KOPT-K1 (cell line): ENCODE results near the gene RAB20.
"Not testable (repeated sequence)": the region's sequence is repeated elsewhere in the genome, so short reads cannot be mapped to it uniquely, and the experiment has no call there.

Experiments
- H3K27ac ChIP-seq: fragments of 200-600 bp; sonication (generic); 2 replicates; pipeline ENCODE4 v1.5.1; 2016; ENCODE audit warnings: antibody characterized with exemption, mild to moderate bottlenecking, low read depth, low read length; ENCODE audit not compliant: poor library complexity, severe bottlenecking
- H3K36me3 ChIP-seq: fragments of 200-600 bp; sonication (generic); 2 replicates; pipeline ENCODE4 v1.5.1; 2017; ENCODE audit warnings: antibody characterized with exemption, mild to moderate bottlenecking, low read length, moderate library complexity; ENCODE audit not compliant: insufficient read depth
- H3K9me3 ChIP-seq: fragments of 200-600 bp; sonication (generic); 2 replicates; pipeline ENCODE4 v1.5.1; 2017; ENCODE audit warnings: antibody characterized with exemption, low read length, mild to moderate bottlenecking; ENCODE audit not compliant: insufficient read depth, poor library complexity, severe bottlenecking

Gene RAB20

DNA sequence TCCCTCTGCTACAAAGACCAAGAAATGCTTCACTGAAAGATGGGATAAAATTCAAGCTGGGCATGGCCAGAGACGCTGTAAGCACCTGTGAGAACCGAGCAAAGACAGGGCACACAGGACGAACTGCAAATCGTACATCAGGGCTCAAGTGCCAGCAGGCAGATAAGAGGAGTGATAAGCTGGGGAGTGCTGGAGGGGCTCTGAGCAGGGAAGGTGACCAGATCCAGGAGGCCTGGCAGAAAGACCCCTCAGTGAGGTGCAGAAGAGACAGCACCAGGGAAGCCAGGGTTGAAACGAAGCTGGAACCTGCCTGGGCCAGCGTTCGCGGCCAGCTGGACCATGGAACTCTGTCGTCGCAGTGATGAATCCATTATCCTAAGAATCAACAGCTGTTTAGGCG lies 10.2 kb downstream of the RAB20 start:
- Histone ChIP-seq H3K27ac (no peak overlapping the region), H3K36me3 (no peaks in the 10 kb centered on the region), H3K9me3 (no peaks in the 10 kb centered on the region)

DNA sequence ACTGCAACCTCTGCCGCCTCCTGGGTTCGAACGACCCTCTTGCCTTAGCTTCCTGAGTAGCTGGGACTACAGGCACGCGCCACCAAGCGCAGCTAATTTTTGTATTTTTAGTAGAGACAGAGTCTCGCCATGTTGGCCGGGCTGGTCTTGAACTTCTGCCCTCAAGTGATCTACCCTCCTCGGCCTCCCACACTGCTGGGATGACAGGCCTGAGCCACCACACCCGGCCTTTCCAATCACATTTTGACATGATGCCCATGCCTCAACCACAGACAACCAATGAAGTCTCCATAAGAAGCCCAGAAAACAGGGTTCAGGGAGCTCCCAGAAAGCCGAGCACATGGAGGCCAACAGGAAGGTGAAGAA lies 11.7 kb downstream of the RAB20 start:
- peaks cover 3% of the 10 kb centered on the region for H3K9me3 ChIP-seq
- H3K36me3 ChIP-seq: no peaks in the 10 kb centered on the region
- no peak overlapping the region for H3K27ac ChIP-seq

DNA sequence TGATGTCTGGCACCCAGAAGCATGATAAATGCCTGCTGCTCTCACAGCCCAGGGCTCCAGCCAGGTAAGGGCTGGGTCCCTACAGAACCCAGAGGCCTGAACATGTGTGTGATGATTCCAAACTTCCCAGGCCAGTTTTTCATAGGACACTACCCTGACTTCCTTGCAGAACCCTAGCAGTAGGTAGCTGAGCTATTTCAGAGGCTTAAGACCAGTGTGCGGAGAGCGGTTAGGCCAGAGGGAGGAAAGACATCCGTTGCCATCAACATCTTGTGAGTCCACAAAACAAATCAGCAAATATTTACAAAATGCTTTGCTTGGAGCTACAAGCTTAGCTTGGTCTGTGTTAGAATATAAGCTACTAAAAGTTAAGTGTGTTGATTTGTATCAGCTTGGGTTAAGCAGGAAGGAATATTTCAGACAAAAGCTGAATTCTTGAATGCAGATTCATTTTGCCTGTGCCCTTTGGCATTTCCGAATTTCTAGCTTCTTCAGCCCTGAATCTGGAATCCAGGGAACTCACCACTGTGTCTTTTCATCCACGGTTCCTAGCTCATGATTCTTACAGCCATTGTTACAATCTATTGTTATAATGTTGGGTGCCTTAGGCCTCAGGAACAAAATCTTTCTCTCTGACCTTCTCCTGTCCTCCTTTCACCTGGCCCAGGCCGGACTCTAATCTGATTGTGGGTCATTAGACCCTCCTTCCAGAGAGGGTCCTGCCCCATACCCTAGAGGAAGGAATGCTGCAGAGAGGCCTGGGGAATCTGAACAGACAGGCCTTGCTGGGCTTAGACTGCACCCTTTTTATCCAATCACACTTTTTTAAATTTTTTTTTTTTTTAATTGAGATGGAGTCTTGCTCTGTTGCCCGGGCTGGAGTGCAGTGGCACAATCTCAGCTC lies 12.4 kb downstream of the RAB20 start:
- Histone ChIP-seq H3K36me3 (no peaks in the 10 kb centered on the region), H3K27ac (no peak overlapping the region), H3K9me3 (peaks cover 10% of the 10 kb centered on the region)

DNA sequence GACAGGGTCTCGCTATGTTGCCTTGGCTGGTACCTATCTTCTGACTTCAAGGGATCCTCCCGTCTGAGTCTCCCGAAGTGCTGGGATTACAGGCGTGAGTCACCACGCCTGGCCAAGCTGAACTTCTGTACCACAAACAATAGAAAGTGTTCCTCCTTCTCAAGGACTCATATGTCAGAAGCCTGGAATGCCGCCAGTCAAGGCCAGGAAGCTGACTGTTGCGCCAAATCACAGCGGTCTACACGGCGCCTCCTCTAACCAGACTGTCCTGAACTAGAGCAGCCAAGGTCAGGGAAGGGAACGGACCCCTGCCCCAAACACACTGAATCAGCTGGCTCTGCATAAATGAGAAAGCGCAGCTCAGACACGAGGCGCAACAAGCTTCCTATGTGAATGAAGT lies 14.6 kb downstream of the RAB20 start:
- no peaks in the 10 kb centered on the region for H3K36me3 ChIP-seq
- peaks cover 13% of the 10 kb centered on the region for H3K9me3 ChIP-seq
- H3K27ac ChIP-seq: no peak overlapping the region

DNA sequence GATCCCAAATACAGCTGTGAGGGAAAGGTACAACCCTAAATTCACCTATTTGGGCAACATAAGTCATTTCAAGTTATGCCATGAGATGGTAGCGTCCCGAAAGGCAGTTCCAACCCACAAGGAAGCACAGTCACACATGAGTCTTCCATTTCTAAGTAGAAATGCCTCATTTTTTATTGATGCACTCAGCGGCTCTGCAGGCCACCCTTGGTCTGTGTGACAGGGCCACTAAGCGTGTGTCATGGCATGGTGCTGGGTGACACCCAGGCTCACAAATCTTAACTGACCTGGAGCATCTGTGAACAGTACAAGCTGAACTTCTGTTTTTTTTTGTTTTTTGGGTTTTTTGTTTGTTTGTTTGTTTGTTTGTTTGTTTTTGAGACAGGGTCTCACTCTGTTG lies 15.1 kb downstream of the RAB20 start:
- Histone ChIP-seq H3K27ac (no peak overlapping the region), H3K36me3 (no peaks in the 10 kb centered on the region), H3K9me3 (peaks cover 13% of the 10 kb centered on the region)

DNA sequence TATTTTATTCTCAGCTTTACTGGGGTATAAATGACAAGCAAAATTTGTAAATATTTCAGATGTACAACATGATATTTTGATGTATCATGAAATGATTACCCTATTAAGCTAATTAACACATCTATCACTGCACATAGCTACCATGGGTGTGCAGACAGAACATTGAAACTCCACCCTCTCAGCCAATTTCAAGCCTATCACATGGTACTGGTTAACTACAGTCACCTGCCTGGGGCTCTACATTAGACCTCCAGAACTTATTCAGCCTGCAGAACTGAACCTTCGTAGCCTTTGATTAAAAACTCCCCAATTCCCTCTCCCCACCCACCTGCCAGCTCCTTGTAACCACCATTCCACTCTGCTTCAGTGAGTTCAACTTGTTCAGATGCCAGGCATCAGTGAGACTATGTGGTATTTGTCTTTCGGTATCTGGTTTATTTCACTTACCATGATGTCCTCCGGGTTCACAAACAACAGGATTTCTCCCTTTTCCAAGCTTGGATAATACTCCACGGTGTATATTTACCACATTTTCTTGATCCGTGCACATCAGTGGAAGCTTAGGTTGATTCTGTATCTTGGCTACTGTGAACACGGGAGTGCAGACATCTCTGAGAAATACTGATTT lies 19.2 kb downstream of the RAB20 start:
- peaks cover 13% of the 10 kb centered on the region for H3K9me3 ChIP-seq
- no peaks in the 10 kb centered on the region for H3K36me3 ChIP-seq

DNA sequence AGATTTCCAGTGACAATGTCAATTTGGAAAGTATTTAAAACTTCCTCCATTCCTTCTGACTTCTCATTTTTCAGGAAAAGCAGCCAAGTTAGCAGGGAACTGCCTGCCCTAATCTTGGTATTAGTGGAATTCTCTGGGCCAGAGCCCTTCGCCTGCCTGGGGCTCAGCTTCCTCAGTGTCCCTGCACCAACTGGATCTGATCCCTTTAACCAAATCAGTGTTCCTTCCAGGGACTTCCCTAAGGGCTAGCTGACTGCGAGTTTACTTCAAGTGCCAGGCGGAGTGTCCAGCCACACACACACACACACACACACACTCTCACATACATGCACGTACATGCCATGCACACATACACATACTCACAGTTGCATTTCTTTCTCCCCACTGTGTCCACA lies 20.0 kb downstream of the RAB20 start:
- no peaks in the 10 kb centered on the region for H3K36me3 ChIP-seq
- peaks cover 13% of the 10 kb centered on the region for H3K9me3 ChIP-seq
- no peak overlapping the region for H3K27ac ChIP-seq

More for the DNA sequence above, 19.2 kb downstream of the RAB20 start:
- no peak overlapping the region for H3K27ac ChIP-seq

DNA sequence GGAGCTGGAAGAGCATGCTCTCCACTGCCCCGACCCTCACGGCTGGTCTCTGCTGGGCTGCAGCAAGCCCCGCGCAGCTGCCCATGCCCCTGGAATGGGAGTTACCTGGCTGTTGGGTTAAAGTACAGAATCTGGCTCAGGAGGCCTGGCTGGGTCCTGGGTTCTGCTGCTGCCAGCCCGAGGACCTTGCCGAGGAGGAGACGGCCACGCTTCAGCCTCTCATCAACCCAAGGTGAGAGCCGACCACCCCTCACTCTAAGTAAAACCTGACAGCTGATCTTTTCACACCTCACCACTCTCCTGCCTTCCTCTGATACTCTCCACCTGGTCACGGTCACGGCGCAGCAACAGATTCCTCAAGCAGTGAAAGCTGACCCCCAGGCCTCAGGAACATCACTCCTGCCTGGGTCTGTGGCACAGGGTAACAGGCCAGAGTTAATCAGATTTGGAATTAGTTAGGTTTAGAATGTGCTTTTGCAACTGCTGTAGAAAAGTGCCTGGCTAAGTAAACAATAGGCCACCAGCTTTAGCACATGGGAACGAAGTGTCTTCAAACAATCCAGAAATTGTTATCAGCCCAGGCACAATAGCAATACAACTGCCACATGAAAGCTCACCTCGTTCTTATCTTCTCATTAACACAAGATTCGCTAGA lies 20.5 kb downstream of the RAB20 start:
- Histone ChIP-seq H3K9me3 (peaks cover 13% of the 10 kb centered on the region), H3K27ac (no peak overlapping the region), H3K36me3 (no peaks in the 10 kb centered on the region)

DNA sequence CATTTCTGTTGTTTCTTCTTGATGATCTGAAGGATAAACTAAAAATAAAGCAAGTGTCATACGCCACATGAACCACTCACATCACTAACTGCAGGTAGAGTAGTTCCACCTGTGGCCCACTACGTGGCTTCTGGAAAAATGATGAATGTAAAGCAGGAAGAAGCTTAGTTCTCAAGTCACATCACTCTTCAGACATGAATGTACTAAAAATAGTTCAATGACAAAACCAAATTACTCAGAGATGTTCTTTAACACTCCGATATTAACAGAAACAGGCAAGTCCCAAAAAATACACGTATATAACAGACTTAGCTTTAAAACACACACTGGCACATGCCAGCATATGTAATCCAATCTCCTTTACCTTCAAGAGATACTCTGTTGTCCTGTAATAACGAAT lies 21.6 kb downstream of the RAB20 start:
- Histone ChIP-seq H3K9me3 (peaks cover 11% of the 10 kb centered on the region), H3K36me3 (no peaks in the 10 kb centered on the region), H3K27ac (no peak overlapping the region)

DNA sequence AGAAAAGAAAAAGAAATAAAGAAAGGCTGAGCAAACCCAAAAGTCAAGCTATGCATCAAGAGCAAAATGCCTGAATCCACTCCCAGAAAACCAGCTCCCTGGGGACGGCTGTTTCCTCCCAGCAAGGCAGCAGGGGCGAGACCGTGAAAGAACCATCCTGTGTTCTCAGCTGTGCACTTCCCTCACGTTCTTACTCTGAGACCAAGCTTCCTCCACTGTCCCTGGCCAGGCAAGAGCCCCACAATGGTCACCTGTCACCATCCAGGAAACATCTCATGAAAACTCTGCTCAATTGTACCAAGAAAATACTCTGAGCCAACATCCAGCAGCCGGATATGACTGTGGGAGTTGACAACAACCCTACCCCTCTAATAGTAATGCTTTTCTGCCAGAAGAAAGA lies 22.9 kb downstream of the RAB20 start:
- Histone ChIP-seq H3K36me3 (no peaks in the 10 kb centered on the region), H3K27ac (no peak overlapping the region), H3K9me3 (no peaks in the 10 kb centered on the region)

DNA sequence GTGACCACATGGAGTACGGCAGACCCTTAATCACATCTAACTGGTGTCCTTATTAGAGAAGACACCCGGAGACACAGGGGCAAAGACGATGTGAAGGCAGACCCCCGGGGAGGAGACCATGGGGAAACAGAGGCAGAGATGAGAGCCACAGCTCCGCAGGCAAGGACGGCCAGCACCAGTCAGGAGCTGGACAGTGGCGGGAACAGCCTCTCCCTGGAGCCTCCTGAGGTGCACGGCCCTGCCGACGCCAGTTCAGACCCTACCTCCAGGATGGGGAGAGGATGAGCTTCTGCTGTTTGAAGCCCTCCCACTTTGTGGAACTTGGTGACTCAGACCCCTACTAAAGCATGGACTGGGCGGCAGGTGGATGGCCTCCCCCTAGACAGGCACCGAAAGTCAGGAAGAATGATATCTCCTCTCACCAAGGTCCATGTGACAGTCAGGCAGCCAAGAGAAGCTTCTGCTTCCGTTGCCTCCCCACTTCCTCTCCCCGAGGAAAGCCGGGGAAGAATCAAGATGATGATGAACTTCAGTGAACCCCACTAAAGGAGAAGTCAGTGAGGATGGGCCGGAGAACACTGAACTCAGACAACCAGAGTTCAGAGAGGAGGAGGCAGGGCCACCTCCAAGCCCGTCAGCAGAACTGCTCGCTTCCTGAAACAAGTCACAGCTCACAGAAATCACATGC lies 25.4 kb downstream of the RAB20 start:
- H3K27ac ChIP-seq: no peak overlapping the region
- no peaks in the 10 kb centered on the region for H3K9me3 ChIP-seq
- no peaks in the 10 kb centered on the region for H3K36me3 ChIP-seq

DNA sequence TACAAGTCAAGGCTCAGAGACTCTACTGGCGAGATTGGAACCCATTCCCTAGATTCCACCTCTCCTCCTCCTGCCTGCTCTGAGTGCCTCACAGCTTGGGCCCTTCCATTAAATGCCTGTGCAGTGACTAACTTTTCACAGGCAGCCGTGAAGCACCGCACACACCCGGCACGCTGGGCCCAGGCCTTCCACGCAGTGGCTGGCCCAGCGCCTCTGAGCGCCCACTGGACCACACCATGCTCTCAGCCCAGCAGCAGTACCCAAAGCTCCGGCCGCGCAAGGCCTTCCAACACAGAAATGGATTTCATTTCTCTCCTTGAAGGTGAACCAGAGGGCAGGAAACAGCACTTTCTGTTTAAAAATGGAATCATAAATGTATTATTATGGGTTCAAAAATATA lies 26.0 kb downstream of the RAB20 start:
- H3K36me3 ChIP-seq: no peaks in the 10 kb centered on the region
- H3K27ac ChIP-seq: no peak overlapping the region
- H3K9me3 ChIP-seq: no peaks in the 10 kb centered on the region

DNA sequence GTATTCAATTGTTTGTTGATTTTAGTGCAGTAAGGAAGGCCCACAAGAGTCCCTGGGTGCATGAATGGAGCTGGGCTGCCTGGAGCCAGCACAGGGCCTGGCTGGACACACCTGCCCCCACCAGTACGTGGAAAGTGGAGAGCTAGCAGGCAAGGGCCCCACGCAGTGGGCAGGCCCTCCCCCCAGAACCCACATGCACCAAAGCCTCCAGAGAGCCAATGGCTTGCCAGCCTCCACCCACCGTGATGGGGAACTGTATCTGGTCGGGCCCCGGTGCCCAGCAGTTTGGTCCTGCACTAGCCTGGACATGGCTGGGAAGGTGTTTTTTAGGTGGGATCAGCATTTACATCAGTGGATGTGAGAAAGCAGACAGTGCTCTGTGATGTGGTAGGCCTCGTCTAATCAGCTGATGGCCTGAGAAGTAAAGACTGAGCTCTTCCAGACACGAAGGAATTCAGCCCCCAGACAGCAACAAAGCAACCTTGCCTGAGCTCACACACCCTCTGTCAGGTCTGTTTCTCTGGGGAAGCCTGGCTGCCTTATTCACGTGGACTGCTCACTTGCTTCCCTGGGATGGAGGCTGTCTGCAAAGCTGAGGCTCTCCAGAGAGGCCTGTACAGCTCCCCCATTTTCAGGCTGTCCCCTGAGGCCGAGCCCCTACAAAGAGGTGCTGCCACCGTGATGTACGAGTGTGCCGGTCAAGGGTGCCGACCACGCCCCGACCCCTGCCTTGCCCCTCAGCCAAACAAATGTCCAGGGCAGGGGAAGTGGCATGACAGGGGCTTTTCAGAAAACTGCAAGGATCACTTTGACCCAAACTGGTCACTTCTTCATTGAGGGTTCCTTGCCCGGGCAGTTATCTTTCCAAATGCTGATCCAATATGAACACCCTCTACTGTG lies 27.5 kb downstream of the RAB20 start:
- H3K9me3 ChIP-seq: no peaks in the 10 kb centered on the region
- no peaks in the 10 kb centered on the region for H3K36me3 ChIP-seq
- H3K27ac ChIP-seq: no peak overlapping the region

DNA sequence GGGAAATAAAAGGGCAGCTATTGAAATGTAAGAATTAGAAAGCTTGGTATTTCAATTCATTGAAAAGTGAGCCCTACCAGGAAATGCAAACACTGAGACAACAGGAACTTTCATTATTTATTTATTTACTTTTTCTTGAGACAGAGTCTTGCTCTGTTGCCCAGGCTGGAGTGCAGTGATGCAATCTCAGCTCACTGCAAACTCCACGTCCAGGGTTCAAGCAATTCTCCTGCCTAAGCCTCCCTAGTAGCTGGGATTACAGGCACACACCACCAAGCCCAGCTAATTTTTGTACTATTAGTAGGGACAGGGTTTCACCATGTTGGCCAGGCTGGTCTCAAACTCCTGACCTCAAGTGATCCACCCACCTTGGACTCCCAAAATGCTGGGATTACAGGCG lies 29.3 kb downstream of the RAB20 start:
- not testable (repeated sequence) for H3K27ac ChIP-seq, H3K36me3 ChIP-seq, H3K9me3 ChIP-seq
